ENCODE results near the gene LRRC41. TPM values are rescaled to one million over a fixed set of nuclear protein-coding genes. Genes with fewer than 3 reads are reported as not detected.
"Not testable (repeated sequence)": the region's sequence is repeated elsewhere in the genome, so short reads cannot be mapped to it uniquely, and the experiment has no call there.

LRRC41 gene
- total and polyA plus RNA-seq, 4 experiments from 2014 or later, result 31.8 to 66.1 (median 39.9) TPM

- H3K27me3 Mint-ChIP-seq, result no peaks in the 10 kb centered on the region
- ChIA-PET POLR2A (ENCODE audit: partially characterized antibody) (interaction anchor here (0.8 kb wide), 1 partner anchor 19 kb away, joined by 3 read pairs; no protein-coding TSS in a partner anchor), CTCF (ENCODE audit: partially characterized antibody) (interaction anchor here (0.9 kb wide), 1 partner anchor 31 kb away, joined by 3 read pairs; no protein-coding TSS in a partner anchor)
- H3K4me1 Mint-ChIP-seq, result no peaks in the 10 kb centered on the region
- no peaks in the 10 kb centered on the region for H3K9me3 Mint-ChIP-seq
- DNase-seq, result no peak
- no peak overlapping the region for H3K27ac Mint-ChIP-seq
- no peaks in the 10 kb centered on the region for H3K36me3 Mint-ChIP-seq
- Histone ChIP-seq H3K27me3 (ENCODE audit: insufficient read depth, low read length) (no peaks in the 10 kb centered on the region), H3K9me3 (ENCODE audit: control insufficient read depth in 1 of 2, low read length in 2 of 2) (no peaks in the 10 kb centered on the region), H3K4me3 (ENCODE audit: low read length in 2 of 2) (no peak overlapping the region), H3K36me3 (ENCODE audit: insufficient read depth, low read length) (no peaks in the 10 kb centered on the region), H3K27ac (ENCODE audit: low read depth, low read length) (no peak overlapping the region), H3K4me1 (ENCODE audit: insufficient read depth, low read length) (no peaks in the 10 kb centered on the region)
- H3K4me3 Mint-ChIP-seq, result no peak overlapping the region
- intact Hi-C loops (cut with micrococcal nuclease), result no loop called here
These were observed 48.7 kb downstream of the LRRC41 start for GRCh38 chr1:46254668-46255067.

DNA sequence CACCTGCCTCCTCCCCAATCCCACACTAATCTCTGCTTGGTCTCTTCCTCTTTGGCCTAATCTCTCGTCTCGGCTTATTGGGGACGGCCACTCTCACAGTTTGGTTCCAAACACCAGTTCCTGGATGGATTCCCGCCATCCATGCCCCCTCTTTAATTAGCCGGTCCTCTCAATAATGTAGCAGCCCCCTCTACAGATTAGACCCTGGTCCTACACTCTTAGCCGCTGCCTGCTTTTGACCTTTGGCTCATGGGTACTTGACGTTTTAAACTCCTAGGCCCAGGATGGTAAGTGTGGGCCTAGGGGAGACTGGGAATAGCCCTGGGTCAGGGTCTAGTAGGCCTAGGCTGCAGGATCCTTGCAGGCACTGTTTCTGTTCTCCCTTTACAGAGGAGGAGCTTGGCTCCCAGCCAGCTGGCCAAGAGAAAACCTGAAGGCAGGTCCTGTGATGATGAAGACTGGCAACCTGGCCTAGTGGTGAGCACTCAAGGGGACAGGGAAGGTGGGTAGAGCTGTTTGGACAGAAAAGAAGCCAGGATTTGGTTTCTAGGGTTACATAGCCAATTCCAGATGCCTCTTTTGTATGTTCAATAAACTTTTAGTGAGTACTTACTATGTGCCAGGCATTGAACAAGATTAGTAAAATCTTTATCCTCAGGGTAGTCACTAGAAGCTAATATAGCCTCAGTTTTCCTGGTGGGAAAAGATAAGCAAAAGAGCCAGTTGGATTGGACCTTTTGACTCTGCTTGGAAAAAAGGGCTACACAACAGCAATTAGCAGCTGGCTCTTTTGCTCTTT, 55.1 kb downstream of the LRRC41 start:
- peaks cover 0 to 1% of the 10 kb centered on the region in 2 donors for H3K36me3 Mint-ChIP-seq
- peaks cover 11 to 16% (median 14%) of the 10 kb centered on the region in 4 donors for H3K4me1 Mint-ChIP-seq
- POLR2A ChIA-PET (ENCODE audit: partially characterized antibody), result no interaction called here
- H3K27me3 Mint-ChIP-seq, result no peaks in the 10 kb centered on the region
- H3K27ac Mint-ChIP-seq, result peak overlapping the region in 4 of 7 donors; percentile 23 to 61 (median 38)
- intact Hi-C loops (cut with micrococcal nuclease), result loop anchor here (5.0 kb wide), 1 partner anchor 946 kb away; no protein-coding TSS in a partner anchor
- no peaks in the 10 kb centered on the region for H3K27me3 ChIP-seq (ENCODE audit: insufficient read depth, low read length)
- H3K27ac ChIP-seq (ENCODE audit: low read depth, low read length), result peak overlapping the region; percentile 21
- H3K36me3 ChIP-seq (ENCODE audit: insufficient read depth, low read length), result no peaks in the 10 kb centered on the region
- CTCF ChIA-PET (ENCODE audit: partially characterized antibody), result interaction anchor here (2.2 to 5.2 kb wide), 2 partner anchors 92 to 99 kb away, joined by 6 to 60 read pairs; partner anchors contain the start of gene NSUN4
- H3K4me3 ChIP-seq (ENCODE audit: low read length in 2 of 2), result peak overlapping the region; percentile 45 to 85
- H3K4me1 ChIP-seq (ENCODE audit: insufficient read depth, low read length), result peaks cover 13% of the 10 kb centered on the region
- DNase-seq, result peak in 3 of 5 donors; percentile 8 to 11 (median 8)
- no peaks in the 10 kb centered on the region for H3K9me3 Mint-ChIP-seq
- H3K4me3 Mint-ChIP-seq, result peak overlapping the region; percentile 77 to 95 (median 90)
- no peaks in the 10 kb centered on the region for H3K9me3 ChIP-seq (ENCODE audit: control insufficient read depth in 1 of 2, low read length in 2 of 2)

DNA sequence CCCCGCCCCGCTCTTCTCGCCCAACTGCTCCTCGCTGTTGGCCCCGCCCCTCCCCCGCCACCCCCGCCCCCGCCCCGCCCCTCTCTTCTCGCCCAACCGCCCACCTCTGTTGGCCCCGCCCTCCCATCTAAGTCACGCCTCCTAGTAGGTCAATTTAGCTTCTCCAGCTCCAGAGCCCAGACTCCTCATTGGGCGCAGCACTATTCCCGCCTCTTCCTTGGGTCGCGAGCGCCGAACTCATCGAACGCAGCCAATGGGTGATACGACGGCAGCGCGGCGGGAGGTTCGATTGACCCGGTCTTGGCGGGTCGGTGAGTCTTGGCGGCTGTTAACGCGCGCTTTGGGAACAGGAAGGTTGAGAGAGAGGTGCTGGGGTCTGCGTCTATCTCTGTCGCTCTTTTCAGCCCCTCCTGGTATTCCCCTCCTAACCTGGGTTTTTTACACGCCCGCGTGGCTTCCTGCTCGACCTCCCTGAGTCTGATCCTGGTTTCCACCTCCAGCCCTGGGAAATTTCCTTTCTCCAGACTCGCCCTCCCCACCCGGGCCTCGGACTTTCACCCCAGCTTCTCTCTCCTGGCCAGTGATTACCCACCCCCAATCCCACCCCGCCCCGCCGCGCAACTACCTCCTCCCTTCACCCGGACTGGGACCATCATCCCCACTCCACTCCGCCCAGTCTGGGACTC, 55.8 kb downstream of the LRRC41 start, which contains the start of gene RAD54L:
TSS of gene RAD54L (plus strand) at position 328 of the 686 bp plus-strand sequence. CDS start 643 bp downstream, outside the sequence.
- peak within 1 kb of the TSS; percentile 85 to 91 for H3K4me3 ChIP-seq (ENCODE audit: low read length in 2 of 2)
- POLR2A ChIA-PET (ENCODE audit: partially characterized antibody), result interaction anchor here (0.7 to 2.0 kb wide), 6 partner anchors 13 to 1472 kb away, joined by 3 to 27 read pairs (median 4); partner anchors contain the start of genes GPBP1L1, LRRC41, NSUN4 and RPS8
- peaks cover 11 to 16% (median 14%) of the 10 kb centered on the region in 4 donors for H3K4me1 Mint-ChIP-seq

DNA sequence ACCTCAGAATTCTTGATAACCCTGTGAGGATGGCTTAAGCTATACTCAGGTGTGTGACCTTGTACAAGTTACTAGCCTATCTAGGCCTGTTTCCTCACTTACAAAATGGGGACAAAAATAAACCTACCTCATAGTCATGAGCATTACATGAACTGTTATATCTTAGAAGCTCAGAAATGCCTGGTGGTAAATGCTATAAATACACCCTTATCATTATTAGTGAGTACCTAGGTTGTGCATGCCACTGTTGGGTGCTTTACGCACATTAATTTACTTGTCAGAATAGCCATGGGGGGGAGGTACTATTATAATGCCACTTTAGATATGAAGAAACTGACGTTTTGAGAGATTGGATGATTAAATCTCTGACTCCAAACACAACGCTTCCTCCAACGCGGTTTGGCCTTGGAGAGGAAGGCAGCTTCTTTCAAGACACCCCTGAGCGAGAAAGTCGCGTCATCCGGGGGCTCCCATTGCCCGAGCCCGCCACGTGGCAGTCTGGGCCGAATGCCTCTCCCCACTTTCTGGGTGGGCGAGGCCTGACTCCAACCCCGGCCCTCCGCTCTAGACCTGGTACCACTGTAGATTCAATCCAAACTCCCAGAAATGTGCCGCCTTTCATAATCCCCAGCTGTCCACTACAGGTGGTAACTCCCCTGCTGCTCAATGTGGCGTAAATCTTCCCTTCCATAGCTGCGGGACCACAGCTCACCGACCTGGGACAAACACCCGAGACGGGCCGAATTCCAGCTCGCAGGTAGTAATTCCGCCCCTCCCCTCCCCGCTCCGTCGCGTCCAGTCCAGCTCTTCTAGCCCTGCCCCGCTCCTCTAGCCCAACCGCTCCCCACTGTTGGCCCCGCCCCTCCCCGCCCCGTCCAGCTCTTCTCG, 56.6 kb downstream of the LRRC41 start:
- ChIA-PET POLR2A (ENCODE audit: partially characterized antibody) (interaction anchor here (0.6 to 2.0 kb wide), 7 partner anchors 12 to 1471 kb away, joined by 3 to 27 read pairs (median 4); partner anchors contain the start of genes GPBP1L1, LRRC41, NSUN4 and RPS8), CTCF (ENCODE audit: partially characterized antibody) (interaction anchor here (1.7 to 5.2 kb wide), 4 partner anchors 23 to 101 kb away, joined by 6 to 60 read pairs (median 16); partner anchors contain the start of genes LRRC41 and NSUN4)
- H3K4me3 Mint-ChIP-seq, result peak overlapping the region; percentile 89 to 95 (median 92)
- Histone ChIP-seq H3K27ac (ENCODE audit: low read depth, low read length) (peak overlapping the region; percentile 53), H3K36me3 (ENCODE audit: insufficient read depth, low read length) (no peaks in the 10 kb centered on the region), H3K9me3 (ENCODE audit: control insufficient read depth in 1 of 2, low read length in 2 of 2) (no peaks in the 10 kb centered on the region), H3K27me3 (ENCODE audit: insufficient read depth, low read length) (no peaks in the 10 kb centered on the region), H3K4me1 (ENCODE audit: insufficient read depth, low read length) (peaks cover 13% of the 10 kb centered on the region), H3K4me3 (ENCODE audit: low read length in 2 of 2) (peak overlapping the region; percentile 84 to 91)
- intact Hi-C loops (cut with micrococcal nuclease), result loop anchor here (1.0 to 5.0 kb wide), 8 partner anchors 24 to 944 kb away; partner anchors contain the start of genes GPBP1L1, IPP, LRRC41 and NSUN4
- no peaks in the 10 kb centered on the region for H3K27me3 Mint-ChIP-seq
- H3K27ac Mint-ChIP-seq, result peak overlapping the region; percentile 29 to 90 (median 87)
- peaks cover 0 to 1% of the 10 kb centered on the region in 2 donors for H3K36me3 Mint-ChIP-seq
- DNase-seq, result peak in 1 of 5 donors; percentile 70
- H3K9me3 Mint-ChIP-seq, result no peaks in the 10 kb centered on the region
- peaks cover 11 to 16% (median 14%) of the 10 kb centered on the region in 4 donors for H3K4me1 Mint-ChIP-seq

More for the DNA sequence above, 55.8 kb downstream of the LRRC41 start, which contains the start of gene RAD54L:
- Mint-ChIP-seq H3K27me3 (no peaks in the 10 kb centered on the region), H3K36me3 (peaks cover 0 to 1% of the 10 kb centered on the region in 2 donors), H3K27ac (peak within 1 kb of the TSS; percentile 61 to 90 (median 87)), H3K9me3 (no peaks in the 10 kb centered on the region), H3K4me3 (peak within 1 kb of the TSS; percentile 89 to 95 (median 92))
- intact Hi-C loops (cut with micrococcal nuclease), result loop anchor here (1.0 to 5.0 kb wide), 8 partner anchors 25 to 945 kb away; partner anchors contain the start of genes GPBP1L1, IPP, LRRC41 and NSUN4
- Histone ChIP-seq H3K9me3 (ENCODE audit: control insufficient read depth in 1 of 2, low read length in 2 of 2) (no peaks in the 10 kb centered on the region), H3K36me3 (ENCODE audit: insufficient read depth, low read length) (no peaks in the 10 kb centered on the region), H3K27ac (ENCODE audit: low read depth, low read length) (peak within 1 kb of the TSS; percentile 53), H3K27me3 (ENCODE audit: insufficient read depth, low read length) (no peaks in the 10 kb centered on the region), H3K4me1 (ENCODE audit: insufficient read depth, low read length) (peaks cover 13% of the 10 kb centered on the region)
- CTCF ChIA-PET (ENCODE audit: partially characterized antibody), result interaction anchor here (2.2 to 5.2 kb wide), 3 partner anchors 23 to 100 kb away, joined by 6 to 60 read pairs (median 25); partner anchors contain the start of gene NSUN4
- DNase-seq, result peak; percentile 94 to 98 (median 96)

DNA sequence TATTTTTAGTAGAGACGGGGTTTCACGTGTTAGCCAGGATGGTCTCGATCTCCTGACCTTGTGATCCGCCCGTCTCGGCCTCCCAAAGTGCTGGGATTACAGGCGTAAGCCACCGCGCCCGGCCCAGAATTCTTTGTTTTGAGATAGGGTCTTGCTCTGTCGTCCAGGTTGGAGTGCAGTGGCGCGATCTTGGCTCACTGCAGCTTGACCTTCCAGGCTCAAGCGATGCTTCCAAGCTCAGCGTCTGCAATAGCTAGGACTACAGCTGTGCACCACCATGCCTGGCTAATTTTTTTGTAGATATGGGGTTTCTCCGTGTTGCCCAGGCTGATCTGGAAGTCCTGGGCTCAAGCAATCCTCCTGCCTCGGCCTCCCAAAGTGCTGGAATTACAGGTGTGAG, 57.3 kb downstream of the LRRC41 start:
- H3K9me3 ChIP-seq (ENCODE audit: control insufficient read depth in 1 of 2, low read length in 2 of 2); H3K27me3 ChIP-seq (ENCODE audit: insufficient read depth, low read length); DNase-seq; H3K9me3 Mint-ChIP-seq; H3K27me3 Mint-ChIP-seq; H3K4me3 ChIP-seq (ENCODE audit: low read length in 2 of 2); H3K27ac ChIP-seq (ENCODE audit: low read depth, low read length); H3K36me3 Mint-ChIP-seq; H3K36me3 ChIP-seq (ENCODE audit: insufficient read depth, low read length): not testable (repeated sequence)
- H3K4me1 ChIP-seq (ENCODE audit: insufficient read depth, low read length), result peaks cover 13% of the 10 kb centered on the region
- ChIA-PET CTCF (ENCODE audit: partially characterized antibody) (interaction anchor here (1.7 to 5.2 kb wide), 4 partner anchors 22 to 101 kb away, joined by 6 to 60 read pairs (median 16); partner anchors contain the start of genes LRRC41 and NSUN4), POLR2A (ENCODE audit: partially characterized antibody) (interaction anchor here (0.6 to 2.0 kb wide), 3 partner anchors 57 to 100 kb away, joined by 4 to 27 read pairs (median 8); partner anchors contain the start of genes LRRC41, NSUN4 and UQCRH)
- Mint-ChIP-seq H3K27ac (peak overlapping the region in 1 of 7 donors; percentile 82), H3K4me1 (peaks cover 11 to 16% (median 14%) of the 10 kb centered on the region in 4 donors), H3K4me3 (peak overlapping the region in 2 of 8 donors; percentile 89 to 94)
- intact Hi-C loops (cut with micrococcal nuclease), result loop anchor here (2.0 to 5.0 kb wide), 4 partner anchors 23 to 944 kb away; partner anchors contain the start of genes GPBP1L1 and POMGNT1

Measured in CD4-positive, alpha-beta memory T cell (primary cell).